Calu3 (cell line): Measurements from ENCODE around the gene PPP2R5E. TPM values are rescaled to one million over a fixed set of nuclear protein-coding genes. Genes with fewer than 3 reads are reported as not detected.

Experiments
- BruUV-seq: library from RNA; stranded (reverse); fragments of 400-500 nt; replicated peaks from 2 replicates; lab custom pipeline; 2021; lab: Mats Ljungman, UMichigan
- CTCF ChIA-PET: fragments of 300-600 bp; sonication (Branson Sonifier 250); formaldehyde crosslinking; loops from one replicate; lab custom pipeline; 2022; ENCODE audit warnings: antibody characterized with exemption; lab: Charles Lee
- DNase-seq: peaks from one replicate; pipeline ENCODE4 v3.0.0; 2022
- H3K27ac Mint-ChIP-seq: one replicate; pipeline ENCODE4 v1.8.0; 2022; ENCODE audit warnings: mixed read lengths; ENCODE audit not compliant: unreplicated experiment
- H3K27me3 Mint-ChIP-seq: one replicate; pipeline ENCODE4 v1.8.0; 2022; ENCODE audit warnings: mixed read lengths; ENCODE audit not compliant: unreplicated experiment
- H3K36me3 Mint-ChIP-seq: one replicate; pipeline ENCODE4 v1.8.0; 2022; ENCODE audit warnings: mild to moderate bottlenecking, moderate library complexity, mixed read lengths; ENCODE audit not compliant: insufficient read depth, unreplicated experiment
- H3K4me1 Mint-ChIP-seq: one replicate; pipeline ENCODE4 v1.8.0; 2022; ENCODE audit warnings: mild to moderate bottlenecking, low read depth, mixed read lengths; ENCODE audit not compliant: unreplicated experiment
- H3K4me3 Mint-ChIP-seq: one replicate; pipeline ENCODE4 v1.8.0; 2022; ENCODE audit warnings: mild to moderate bottlenecking, low read depth, moderate library complexity, mixed read lengths; ENCODE audit not compliant: unreplicated experiment
- H3K9me3 Mint-ChIP-seq: one replicate; pipeline ENCODE4 v1.8.0; 2022; ENCODE audit warnings: low read depth, mixed read lengths; ENCODE audit not compliant: unreplicated experiment
- intact Hi-C: fragments of 100-400 bp; cut with micrococcal nuclease; formaldehyde crosslinking; loops from one replicate; pipeline ENCODE4 v1.10.0; 2022; ENCODE audit not compliant: unreplicated experiment
- total RNA-seq: library from RNA; stranded (reverse); gene quantifications from 2 replicates; pipeline ENCODE4 v1.2.3, GENCODE V29; 2022
- TF ChIP-seq, protein P1 (sequence below): fragments of 200-600 bp; IDR thresholded peaks from one replicate; pipeline ENCODE4 v1.8.0; 2022; ENCODE audit warnings: antibody characterized with exemption; ENCODE audit not compliant: unreplicated experiment

PPP2R5E gene
- total RNA-seq, 1 experiment from 2014 or later, result 52.5 TPM

DNA sequence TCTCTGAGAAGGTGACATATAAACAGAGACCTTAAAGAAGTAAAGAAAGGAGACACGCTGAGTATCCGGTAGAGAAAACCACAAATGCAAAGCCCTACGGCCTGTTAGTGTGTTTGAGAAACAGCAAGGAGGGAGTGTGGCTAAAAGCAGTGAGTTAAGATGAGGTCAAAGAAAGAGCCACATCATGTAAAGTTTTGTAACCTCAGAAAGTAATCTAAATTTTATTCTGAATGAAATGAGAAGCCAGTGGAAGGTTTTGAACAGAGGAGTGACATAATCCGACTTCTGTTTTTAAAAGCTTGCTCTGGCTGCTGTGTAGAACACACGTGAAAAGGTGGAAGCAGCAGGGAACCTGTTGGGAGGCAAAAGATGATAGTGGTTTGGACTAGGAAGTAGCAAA lies 32.6 kb downstream of the PPP2R5E start:
- no TSS peak for BruUV-seq
- CTCF ChIA-PET, result no interaction called here
- Mint-ChIP-seq H3K4me1 (peaks cover 20% of the 10 kb centered on the region), H3K27ac (no peak overlapping the region), H3K36me3 (no peaks in the 10 kb centered on the region), H3K4me3 (no peak overlapping the region), H3K9me3 (no peaks in the 10 kb centered on the region), H3K27me3 (no peaks in the 10 kb centered on the region)
- intact Hi-C loops, result no loop called here
- DNase-seq, result no peak
- TF ChIP-seq, protein P1, sequence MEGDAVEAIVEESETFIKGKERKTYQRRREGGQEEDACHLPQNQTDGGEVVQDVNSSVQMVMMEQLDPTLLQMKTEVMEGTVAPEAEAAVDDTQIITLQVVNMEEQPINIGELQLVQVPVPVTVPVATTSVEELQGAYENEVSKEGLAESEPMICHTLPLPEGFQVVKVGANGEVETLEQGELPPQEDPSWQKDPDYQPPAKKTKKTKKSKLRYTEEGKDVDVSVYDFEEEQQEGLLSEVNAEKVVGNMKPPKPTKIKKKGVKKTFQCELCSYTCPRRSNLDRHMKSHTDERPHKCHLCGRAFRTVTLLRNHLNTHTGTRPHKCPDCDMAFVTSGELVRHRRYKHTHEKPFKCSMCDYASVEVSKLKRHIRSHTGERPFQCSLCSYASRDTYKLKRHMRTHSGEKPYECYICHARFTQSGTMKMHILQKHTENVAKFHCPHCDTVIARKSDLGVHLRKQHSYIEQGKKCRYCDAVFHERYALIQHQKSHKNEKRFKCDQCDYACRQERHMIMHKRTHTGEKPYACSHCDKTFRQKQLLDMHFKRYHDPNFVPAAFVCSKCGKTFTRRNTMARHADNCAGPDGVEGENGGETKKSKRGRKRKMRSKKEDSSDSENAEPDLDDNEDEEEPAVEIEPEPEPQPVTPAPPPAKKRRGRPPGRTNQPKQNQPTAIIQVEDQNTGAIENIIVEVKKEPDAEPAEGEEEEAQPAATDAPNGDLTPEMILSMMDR, result no peak

DNA sequence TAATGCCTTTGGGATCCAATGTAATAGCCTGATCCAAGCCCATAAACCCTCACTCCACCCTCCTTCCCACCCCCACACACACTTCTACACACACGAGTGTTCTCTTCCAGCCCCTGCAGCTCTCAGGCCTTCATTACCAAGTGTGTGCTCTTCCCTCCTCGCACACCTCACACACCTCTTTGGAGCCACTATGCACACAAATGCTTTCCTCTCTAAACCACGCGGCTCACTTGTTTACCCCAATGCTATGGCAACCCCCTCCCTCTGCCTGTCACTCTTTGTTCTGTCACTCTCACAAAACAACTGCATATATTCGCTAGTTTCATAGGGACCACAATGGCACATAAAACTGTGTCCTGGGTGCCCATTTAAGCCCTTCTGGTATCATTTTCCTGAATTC lies 35.1 kb downstream of the PPP2R5E start:
- no peaks in the 10 kb centered on the region for H3K36me3 Mint-ChIP-seq
- no peaks in the 10 kb centered on the region for H3K27me3 Mint-ChIP-seq
- intact Hi-C loops, result no loop called here
- H3K9me3 Mint-ChIP-seq, result no peaks in the 10 kb centered on the region
- no peak overlapping the region for H3K4me3 Mint-ChIP-seq
- TF ChIP-seq, protein P1, result no peak
- CTCF ChIA-PET, result no interaction called here
- no TSS peak for BruUV-seq
- H3K27ac Mint-ChIP-seq, result no peak overlapping the region
- DNase-seq, result no peak
- peaks cover 26% of the 10 kb centered on the region for H3K4me1 Mint-ChIP-seq

DNA sequence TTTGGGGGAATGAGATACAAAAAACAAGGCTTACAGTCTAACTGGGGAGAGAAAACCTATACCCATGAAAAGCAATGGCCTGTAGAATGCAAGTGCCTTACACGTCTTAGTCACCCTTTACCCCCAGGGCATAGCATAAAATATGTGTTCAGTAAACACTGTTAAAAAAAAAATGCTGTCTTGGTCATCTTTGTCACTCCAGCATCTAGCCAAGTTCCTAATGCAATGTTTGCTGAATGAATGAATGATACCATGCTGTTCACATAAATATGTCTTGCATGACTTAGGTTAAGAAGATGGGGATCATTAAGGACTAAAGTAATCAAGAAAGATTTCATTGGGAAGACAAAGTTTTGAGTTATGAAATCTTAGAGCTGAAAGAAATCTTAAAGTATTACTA lies 38.5 kb downstream of the PPP2R5E start:
- Mint-ChIP-seq H3K27ac (no peak overlapping the region), H3K27me3 (no peaks in the 10 kb centered on the region)
- intact Hi-C loops, result no loop called here

DNA sequence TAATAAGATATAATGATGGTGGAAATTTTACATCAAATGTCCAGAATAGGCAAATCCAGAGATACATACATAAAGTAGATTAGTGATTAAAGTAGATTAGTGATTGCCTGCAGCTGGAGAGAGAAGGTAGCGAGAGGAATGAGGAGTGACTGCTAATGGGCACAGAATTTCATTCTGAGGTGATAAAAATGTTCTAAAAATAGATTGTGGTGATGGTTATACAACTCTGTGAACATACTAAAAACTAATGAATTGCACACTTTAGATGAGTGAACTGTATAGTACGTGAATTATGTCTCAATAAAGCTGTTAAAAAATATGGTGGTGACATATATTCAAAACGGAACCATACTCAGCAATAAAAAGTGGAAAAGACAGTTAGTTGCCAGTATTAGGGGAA lies 41.7 kb downstream of the PPP2R5E start:
- Mint-ChIP-seq H3K4me1 (peaks cover 8% of the 10 kb centered on the region), H3K9me3 (no peaks in the 10 kb centered on the region), H3K4me3 (no peak overlapping the region), H3K36me3 (peaks cover 6% of the 10 kb centered on the region), H3K27ac (no peak overlapping the region), H3K27me3 (no peaks in the 10 kb centered on the region)
- TF ChIP-seq, protein P1, result no peak
- no TSS peak for BruUV-seq
- DNase-seq, result no peak
- CTCF ChIA-PET, result no interaction called here
- intact Hi-C loops, result no loop called here

More for the DNA sequence above, 38.5 kb downstream of the PPP2R5E start:
- Mint-ChIP-seq H3K36me3 (no peaks in the 10 kb centered on the region), H3K4me3 (no peak overlapping the region), H3K9me3 (no peaks in the 10 kb centered on the region), H3K4me1 (peaks cover 17% of the 10 kb centered on the region)
- TF ChIP-seq, protein P1, result no peak
- CTCF ChIA-PET, result no interaction called here
- no peak for DNase-seq
- BruUV-seq, result no TSS peak
